Osteoblast (primary cell): ENCODE data around the gene SLC25A4. TPM values are rescaled to one million over a fixed set of nuclear protein-coding genes. Genes with fewer than 3 reads are reported as not detected.

Source experiments
- DNase-seq: peaks from one replicate; pipeline ENCODE4 v3.0.0; 2011; ENCODE audit warnings: low spot score, mixed read lengths; ENCODE audit not compliant: insufficient read length; ENCODE audit errors: missing footprints
- H2AFZ ChIP-seq: 2 replicates; pipeline ENCODE4 v1.6.0; 2011; ENCODE audit warnings: mild to moderate bottlenecking, low read length
- H3K27ac ChIP-seq: 2 replicates; pipeline ENCODE4 v1.5.1; 2011; ENCODE audit warnings: mild to moderate bottlenecking, low read depth, low read length, moderate library complexity
- H3K27me3 ChIP-seq: 2 replicates; pipeline ENCODE4 v1.6.0; 2012; ENCODE audit warnings: mild to moderate bottlenecking, control low read depth, inconsistent platforms, low read length, moderate library complexity; ENCODE audit not compliant: insufficient read depth
- H3K36me3 ChIP-seq: 2 replicates; pipeline ENCODE4 v1.5.1; 2011; ENCODE audit warnings: mild to moderate bottlenecking, low read length, control low read depth, moderate library complexity; ENCODE audit not compliant: insufficient read depth
- H3K4me1 ChIP-seq: 2 replicates; pipeline ENCODE4 v1.5.1; 2011; ENCODE audit warnings: mild to moderate bottlenecking, low read length, control low read depth, moderate library complexity; ENCODE audit not compliant: insufficient read depth
- H3K4me2 ChIP-seq: 2 replicates; pipeline ENCODE4 v1.6.0; 2011; ENCODE audit warnings: mild to moderate bottlenecking, low read length; ENCODE audit not compliant: insufficient read depth
- H3K4me3 ChIP-seq: fragments of 200-600 bp; sonication (generic); 3 replicates; pipeline ENCODE4 v1.5.1; 2012; ENCODE audit warnings: mild to moderate bottlenecking, low read length, inconsistent platforms; ENCODE audit not compliant: insufficient read depth
- H3K79me2 ChIP-seq: 2 replicates; pipeline ENCODE4 v1.6.0; 2012; ENCODE audit warnings: mild to moderate bottlenecking, low read length, control low read depth, inconsistent platforms; ENCODE audit not compliant: insufficient read depth
- H3K9me3 ChIP-seq: 2 replicates; pipeline ENCODE4 v1.5.1; 2011; ENCODE audit warnings: low read depth, low read length, control low read depth
- H4K20me1 ChIP-seq: 2 replicates; pipeline ENCODE4 v1.6.0; 2012; ENCODE audit warnings: mild to moderate bottlenecking, low read length, control low read depth; ENCODE audit not compliant: insufficient read depth
- total RNA-seq: library from RNA; depleted of rRNA; stranded (reverse); fragments of >200 nt; gene quantifications from 2 replicates; pipeline ENCODE4 v1.2.3, GENCODE V29; 2012
- TF ChIP-seq, protein P1 (sequence below): IDR thresholded peaks from 2 replicates; pipeline ENCODE4 v1.5.1; 2011; ENCODE audit warnings: mild to moderate bottlenecking, low read depth, low read length, moderate library complexity; ENCODE audit errors: extremely low read depth

SLC25A4 gene
- total RNA-seq, 1 donor, result 14.1 TPM

DNA sequence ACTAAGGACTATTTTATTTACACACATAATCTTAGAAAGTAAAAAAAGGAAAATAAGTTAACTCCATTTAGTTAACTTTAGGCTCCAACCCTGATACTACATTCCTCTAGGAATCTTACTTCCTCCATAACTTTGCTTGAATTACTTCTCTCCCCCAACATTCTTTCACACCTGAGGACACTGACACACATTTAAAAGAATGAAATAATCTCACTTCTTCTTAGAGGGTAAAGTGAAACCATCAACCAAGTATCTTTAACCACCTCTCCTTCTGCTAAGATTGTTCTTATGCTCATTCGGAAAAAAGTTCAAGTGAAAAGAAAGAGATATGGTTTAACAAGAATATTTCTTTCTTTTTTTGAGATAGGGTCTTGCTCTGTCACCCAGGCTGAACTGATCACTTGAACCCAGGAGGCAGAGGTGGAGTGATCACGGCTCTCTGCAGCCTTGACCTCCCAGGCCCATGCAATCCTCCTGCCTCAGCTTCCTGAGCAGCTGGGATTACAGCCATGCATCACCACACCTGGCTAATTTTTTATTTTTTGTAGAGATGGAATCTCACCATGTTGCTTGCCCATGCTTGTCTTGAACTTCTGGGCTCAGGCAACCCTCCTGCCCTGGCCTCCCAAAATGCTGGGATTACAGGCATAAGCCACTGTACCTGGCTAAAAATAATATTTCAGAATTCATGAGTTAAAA lies 28.5 kb downstream of the SLC25A4 start:
- H3K4me1 ChIP-seq, result peaks cover 7% of the 10 kb centered on the region
- no peak overlapping the region for H3K4me3 ChIP-seq
- H3K27ac ChIP-seq, result no peak overlapping the region
- peaks cover 13% of the 10 kb centered on the region for H3K79me2 ChIP-seq
- TF ChIP-seq, protein P1, sequence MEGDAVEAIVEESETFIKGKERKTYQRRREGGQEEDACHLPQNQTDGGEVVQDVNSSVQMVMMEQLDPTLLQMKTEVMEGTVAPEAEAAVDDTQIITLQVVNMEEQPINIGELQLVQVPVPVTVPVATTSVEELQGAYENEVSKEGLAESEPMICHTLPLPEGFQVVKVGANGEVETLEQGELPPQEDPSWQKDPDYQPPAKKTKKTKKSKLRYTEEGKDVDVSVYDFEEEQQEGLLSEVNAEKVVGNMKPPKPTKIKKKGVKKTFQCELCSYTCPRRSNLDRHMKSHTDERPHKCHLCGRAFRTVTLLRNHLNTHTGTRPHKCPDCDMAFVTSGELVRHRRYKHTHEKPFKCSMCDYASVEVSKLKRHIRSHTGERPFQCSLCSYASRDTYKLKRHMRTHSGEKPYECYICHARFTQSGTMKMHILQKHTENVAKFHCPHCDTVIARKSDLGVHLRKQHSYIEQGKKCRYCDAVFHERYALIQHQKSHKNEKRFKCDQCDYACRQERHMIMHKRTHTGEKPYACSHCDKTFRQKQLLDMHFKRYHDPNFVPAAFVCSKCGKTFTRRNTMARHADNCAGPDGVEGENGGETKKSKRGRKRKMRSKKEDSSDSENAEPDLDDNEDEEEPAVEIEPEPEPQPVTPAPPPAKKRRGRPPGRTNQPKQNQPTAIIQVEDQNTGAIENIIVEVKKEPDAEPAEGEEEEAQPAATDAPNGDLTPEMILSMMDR, result no peak
- no peaks in the 10 kb centered on the region for H4K20me1 ChIP-seq
- no peaks in the 10 kb centered on the region for H3K9me3 ChIP-seq
- H3K27me3 ChIP-seq, result no peaks in the 10 kb centered on the region
- no peak overlapping the region for H2AFZ ChIP-seq
- DNase-seq, result no peak
- no peak overlapping the region for H3K4me2 ChIP-seq
- peaks cover 37% of the 10 kb centered on the region for H3K36me3 ChIP-seq

DNA sequence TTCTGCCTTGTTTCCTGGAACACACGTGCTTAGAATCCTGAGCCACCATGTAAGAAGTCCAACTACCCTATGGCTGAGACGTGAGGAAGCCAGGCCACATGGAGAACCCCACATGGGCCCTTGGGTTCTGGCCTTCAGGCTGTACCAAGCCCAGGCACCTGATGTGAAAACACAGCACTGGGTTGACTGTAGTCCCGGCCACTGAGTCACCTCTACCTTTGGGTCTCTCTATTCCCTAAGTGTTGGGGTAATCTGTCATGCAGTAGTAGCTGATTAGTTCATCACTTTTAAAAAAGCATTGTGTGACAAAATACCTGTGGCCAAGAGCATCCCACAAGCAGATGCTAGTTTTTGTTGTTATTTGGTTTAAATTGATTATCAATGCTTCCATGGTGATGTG lies 36.4 kb downstream of the SLC25A4 start:
- H3K27ac ChIP-seq, result no peak overlapping the region
- H3K4me1 ChIP-seq, result peaks cover 22% of the 10 kb centered on the region
- peaks cover 42% of the 10 kb centered on the region for H3K79me2 ChIP-seq

DNA sequence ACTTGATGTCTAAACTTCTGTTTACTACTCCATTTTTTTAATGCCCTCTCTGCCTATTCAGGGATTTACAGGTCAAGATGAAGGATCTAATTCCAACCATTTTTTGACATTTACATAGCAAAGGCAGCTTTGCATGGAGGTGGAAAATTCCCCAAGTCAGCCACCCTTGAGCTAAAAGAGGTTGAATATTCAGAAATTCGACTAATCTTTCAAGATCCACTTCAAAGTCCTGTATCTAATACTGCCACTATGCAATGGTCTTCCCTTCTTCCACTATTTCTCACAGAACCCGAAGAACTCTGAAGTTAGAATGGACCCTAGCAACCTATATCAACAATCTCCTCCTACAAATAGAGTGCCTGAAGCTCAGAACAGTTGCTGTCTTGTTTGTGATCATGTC lies 39.2 kb downstream of the SLC25A4 start:
- Histone ChIP-seq H3K9me3 (no peaks in the 10 kb centered on the region), H3K27me3 (no peaks in the 10 kb centered on the region), H3K4me3 (no peak overlapping the region), H4K20me1 (peaks cover 9% of the 10 kb centered on the region), H2AFZ (no peak overlapping the region), H3K4me1 (peaks cover 22% of the 10 kb centered on the region), H3K4me2 (no peak overlapping the region), H3K27ac (no peak overlapping the region), H3K79me2 (peaks cover 53% of the 10 kb centered on the region), H3K36me3 (peaks cover 3% of the 10 kb centered on the region)
- no peak for DNase-seq
- TF ChIP-seq, protein P1, result no peak

More for the DNA sequence above, 36.4 kb downstream of the SLC25A4 start:
- H3K4me3 ChIP-seq, result no peak overlapping the region
- peaks cover 7% of the 10 kb centered on the region for H3K36me3 ChIP-seq
- no peaks in the 10 kb centered on the region for H3K9me3 ChIP-seq
- TF ChIP-seq, protein P1, result no peak
- no peak overlapping the region for H2AFZ ChIP-seq
- no peak overlapping the region for H3K4me2 ChIP-seq
- H3K27me3 ChIP-seq, result no peaks in the 10 kb centered on the region
- DNase-seq, result no peak
- H4K20me1 ChIP-seq, result peaks cover 7% of the 10 kb centered on the region

DNA sequence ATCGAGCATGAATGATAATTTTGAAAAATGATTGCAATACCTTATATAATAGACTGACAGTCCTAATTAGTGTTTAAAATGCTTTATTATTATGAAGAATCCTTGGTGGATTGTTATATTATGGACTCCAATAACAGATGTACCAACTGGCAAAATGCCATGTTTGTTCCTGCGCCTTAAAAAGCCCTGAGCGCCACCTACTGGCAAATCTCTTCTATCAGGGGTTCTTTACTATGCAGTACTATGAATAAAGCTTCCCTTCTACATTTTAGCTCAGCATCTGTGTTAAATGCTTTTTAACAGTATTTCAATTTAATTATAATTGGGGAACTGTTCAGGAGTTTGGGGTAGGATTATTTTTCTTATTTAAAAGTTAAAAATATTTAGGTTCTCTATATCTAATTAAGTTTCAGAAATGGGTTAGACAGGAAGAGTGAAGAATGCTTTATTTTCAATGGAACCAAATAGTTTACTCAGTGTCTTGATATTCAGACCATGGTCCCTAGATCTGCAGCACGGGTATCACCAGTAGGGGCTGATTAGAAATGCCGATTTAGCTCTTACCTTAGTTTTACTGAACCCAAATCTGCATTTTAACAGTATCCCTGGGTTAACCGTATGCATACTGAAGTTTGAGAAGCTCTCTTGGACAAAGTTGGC lies 40.7 kb downstream of the SLC25A4 start:
- H3K4me2 ChIP-seq, result no peak overlapping the region
- H3K79me2 ChIP-seq, result peaks cover 56% of the 10 kb centered on the region
- no peak overlapping the region for H2AFZ ChIP-seq
- no peaks in the 10 kb centered on the region for H3K27me3 ChIP-seq
- H3K4me1 ChIP-seq, result peaks cover 22% of the 10 kb centered on the region
- peaks cover 9% of the 10 kb centered on the region for H4K20me1 ChIP-seq
- TF ChIP-seq, protein P1, result peak; percentile 86
- no peak overlapping the region for H3K27ac ChIP-seq
- no peak for DNase-seq
- H3K4me3 ChIP-seq, result no peak overlapping the region
- no peaks in the 10 kb centered on the region for H3K9me3 ChIP-seq
- peaks cover 15% of the 10 kb centered on the region for H3K36me3 ChIP-seq
